HEK293T (cell line): ENCODE results near the gene VWA8.

Experiments
- CTCF ChIA-PET: fragments of 350-600 bp; formaldehyde crosslinking; extraction: SDS; loops from one replicate; lab custom pipeline; 2021; ENCODE audit warnings: antibody characterized with exemption, inconsistent platforms; lab: Yijun Ruan, JAX
- POLR2A ChIA-PET: fragments of 350-600 bp; formaldehyde crosslinking; extraction: SDS; loops from one replicate; lab custom pipeline; 2020; ENCODE audit warnings: antibody characterized with exemption, inconsistent platforms; lab: Yijun Ruan, JAX
- DNase-seq: peaks from one replicate; pipeline ENCODE4 v3.0.0; 2012; ENCODE audit warnings: mixed read lengths; ENCODE audit errors: extremely low spot score
- ARNT ChIP-seq: fragments of 450-650 bp; IDR thresholded peaks from 2 replicates; pipeline ENCODE4 v1.6.1; 2017; ENCODE audit warnings: mild to moderate bottlenecking
- BHLHE40 ChIP-seq: fragments of 450-650 bp; IDR thresholded peaks from 2 replicates; pipeline ENCODE4 v1.6.1; 2016; ENCODE audit warnings: mild to moderate bottlenecking, moderate library complexity, borderline replicate concordance
- CTBP1 ChIP-seq: fragments of 450-650 bp; IDR thresholded peaks from 2 replicates; pipeline ENCODE4 v1.6.1; 2016; ENCODE audit warnings: borderline replicate concordance
- ELF4 ChIP-seq: fragments of 450-650 bp; IDR thresholded peaks from 2 replicates; pipeline ENCODE4 v1.6.1; 2017; ENCODE audit warnings: antibody characterized with exemption
- FOXA1 ChIP-seq: fragments of 450-650 bp; IDR thresholded peaks from 2 replicates; pipeline ENCODE4 v1.6.1; 2016; ENCODE audit warnings: mild to moderate bottlenecking
- FOXK2 ChIP-seq: fragments of 450-650 bp; IDR thresholded peaks from 2 replicates; pipeline ENCODE4 v1.6.1; 2016; ENCODE audit warnings: mild to moderate bottlenecking
- FOXM1 ChIP-seq: fragments of 450-650 bp; IDR thresholded peaks from 2 replicates; pipeline ENCODE4 v1.6.1; 2017; ENCODE audit warnings: mild to moderate bottlenecking, borderline replicate concordance
- HDGF ChIP-seq: fragments of 450-650 bp; IDR thresholded peaks from 2 replicates; pipeline ENCODE4 v1.6.1; 2017; ENCODE audit warnings: antibody characterized with exemption, borderline replicate concordance
- L3MBTL2 ChIP-seq: fragments of 450-650 bp; conservative IDR thresholded peaks from 2 replicates; pipeline ENCODE4 v1.6.1; 2016; ENCODE audit warnings: mild to moderate bottlenecking
- LEF1 ChIP-seq: fragments of 450-650 bp; IDR thresholded peaks from 2 replicates; pipeline ENCODE4 v1.6.1; 2017; ENCODE audit warnings: mild to moderate bottlenecking, borderline replicate concordance
- NFRKB ChIP-seq: fragments of 450-650 bp; IDR thresholded peaks from 2 replicates; pipeline ENCODE4 v1.6.1; 2016; ENCODE audit warnings: mild to moderate bottlenecking, moderate library complexity
- SP1 ChIP-seq: fragments of 450-650 bp; IDR thresholded peaks from 2 replicates; pipeline ENCODE4 v1.6.1; 2017
- SUZ12 ChIP-seq: fragments of 450-650 bp; IDR thresholded peaks from 2 replicates; pipeline ENCODE4 v1.6.1; 2016; ENCODE audit warnings: mild to moderate bottlenecking
- TARDBP ChIP-seq: fragments of 450-650 bp; IDR thresholded peaks from 2 replicates; pipeline ENCODE4 v1.6.1; 2016
- ZNF384 ChIP-seq: fragments of 450-650 bp; IDR thresholded peaks from 2 replicates; pipeline ENCODE4 v1.6.1; 2016
- TF ChIP-seq, protein P1 (sequence below): fragments of 450-650 bp; IDR thresholded peaks from 2 replicates; pipeline ENCODE4 v1.6.1; 2016

VWA8 gene

DNA sequence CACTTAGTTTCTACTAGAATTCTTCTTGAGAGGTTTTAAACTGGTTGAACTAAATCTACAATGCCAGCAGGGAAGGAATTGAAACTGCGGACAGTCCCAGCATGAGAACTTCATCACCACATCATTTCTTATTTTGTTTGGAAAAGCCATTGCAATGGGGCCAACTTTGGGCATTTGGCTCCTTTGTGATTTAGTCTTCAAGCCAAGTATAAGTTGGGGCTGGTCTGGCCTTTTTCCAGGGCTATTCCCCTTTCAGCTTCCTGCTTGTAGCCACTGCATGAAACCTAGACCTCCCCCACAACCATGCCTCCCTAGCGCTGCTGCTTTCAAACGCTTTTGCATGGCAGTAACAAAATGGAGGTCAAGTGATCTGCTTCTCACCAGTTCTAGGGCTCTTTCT is 361.3 kb downstream of the VWA8 start:
- no peak for TF ChIP-seq SUZ12
- TF ChIP-seq TARDBP, result no peak
- no peak for TF ChIP-seq FOXA1
- TF ChIP-seq LEF1, result no peak
- TF ChIP-seq ELF4, result no peak
- TF ChIP-seq CTBP1, result no peak
- no peak for TF ChIP-seq HDGF
- TF ChIP-seq SP1, result no peak
- TF ChIP-seq, protein P1, sequence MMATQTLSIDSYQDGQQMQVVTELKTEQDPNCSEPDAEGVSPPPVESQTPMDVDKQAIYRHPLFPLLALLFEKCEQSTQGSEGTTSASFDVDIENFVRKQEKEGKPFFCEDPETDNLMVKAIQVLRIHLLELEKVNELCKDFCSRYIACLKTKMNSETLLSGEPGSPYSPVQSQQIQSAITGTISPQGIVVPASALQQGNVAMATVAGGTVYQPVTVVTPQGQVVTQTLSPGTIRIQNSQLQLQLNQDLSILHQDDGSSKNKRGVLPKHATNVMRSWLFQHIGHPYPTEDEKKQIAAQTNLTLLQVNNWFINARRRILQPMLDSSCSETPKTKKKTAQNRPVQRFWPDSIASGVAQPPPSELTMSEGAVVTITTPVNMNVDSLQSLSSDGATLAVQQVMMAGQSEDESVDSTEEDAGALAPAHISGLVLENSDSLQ, result no peak
- no peak for TF ChIP-seq FOXM1
- no peak for TF ChIP-seq L3MBTL2
- TF ChIP-seq BHLHE40, result no peak
- no peak for TF ChIP-seq NFRKB
- no peak for TF ChIP-seq ZNF384
- TF ChIP-seq ARNT, result no peak
- TF ChIP-seq FOXK2, result no peak
- CTCF ChIA-PET, result no interaction called here
- no peak for DNase-seq
- POLR2A ChIA-PET, result no interaction called here

DNA sequence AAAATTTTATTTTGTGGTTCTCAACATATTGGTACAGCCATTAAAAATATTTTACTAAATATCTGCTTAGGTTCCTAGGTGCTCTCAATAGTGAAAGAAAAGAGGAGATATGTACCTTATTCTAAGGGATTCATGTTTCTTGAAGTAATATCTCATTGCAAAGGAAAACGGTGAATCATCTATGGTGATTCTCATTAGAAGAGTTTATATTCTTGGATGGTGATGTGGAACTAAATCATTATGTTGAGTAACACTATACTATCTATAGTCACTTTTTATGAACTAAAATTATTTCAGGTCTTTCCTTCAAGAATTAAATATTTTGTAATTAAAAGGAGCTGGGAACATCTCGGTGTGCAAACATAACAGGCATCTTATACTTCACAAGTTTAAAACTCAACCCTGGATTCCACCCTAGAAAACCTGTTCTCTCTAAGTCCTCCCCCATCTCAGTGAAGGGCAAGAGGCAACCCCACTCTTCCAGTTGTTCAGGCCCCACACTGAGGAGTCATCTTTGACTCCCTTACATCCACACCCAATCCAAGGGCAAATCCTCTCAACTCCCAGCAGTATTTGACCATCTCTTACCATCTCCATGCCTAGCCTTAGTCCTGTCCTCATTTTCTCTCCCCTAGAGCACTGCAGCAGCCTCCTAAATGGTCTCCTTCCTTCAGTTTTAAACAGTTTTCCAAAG is 363.4 kb downstream of the VWA8 start:
- TF ChIP-seq NFRKB, result no peak
- no peak for TF ChIP-seq BHLHE40
- TF ChIP-seq ARNT, result no peak
- TF ChIP-seq HDGF, result no peak
- TF ChIP-seq L3MBTL2, result no peak
- TF ChIP-seq ZNF384, result no peak
- TF ChIP-seq, protein P1, result no peak
- no peak for TF ChIP-seq ELF4
- TF ChIP-seq FOXA1, result no peak
- TF ChIP-seq CTBP1, result no peak
- no peak for DNase-seq
- ChIA-PET CTCF (no interaction called here), POLR2A (no interaction called here)

DNA sequence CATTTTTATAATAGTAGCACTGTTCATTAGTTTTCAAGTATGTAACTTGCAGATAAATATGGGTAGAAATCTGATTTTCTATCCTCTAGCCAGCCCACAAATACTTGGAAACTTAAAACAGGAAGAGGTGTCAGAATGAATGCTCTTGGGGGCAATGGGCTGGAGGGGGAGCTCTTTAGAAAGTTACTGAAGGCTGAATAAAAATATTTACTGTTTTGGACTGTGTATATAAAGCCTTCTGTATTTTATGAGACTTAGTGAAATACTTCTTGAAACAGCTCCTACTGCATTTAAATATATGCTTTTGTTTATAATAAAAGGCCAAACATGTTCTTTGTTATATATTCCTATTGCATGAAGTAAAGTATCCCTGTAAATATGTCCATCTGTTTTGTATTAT is 364.7 kb downstream of the VWA8 start:
- no peak for DNase-seq
- ChIA-PET POLR2A (no interaction called here), CTCF (no interaction called here)

DNA sequence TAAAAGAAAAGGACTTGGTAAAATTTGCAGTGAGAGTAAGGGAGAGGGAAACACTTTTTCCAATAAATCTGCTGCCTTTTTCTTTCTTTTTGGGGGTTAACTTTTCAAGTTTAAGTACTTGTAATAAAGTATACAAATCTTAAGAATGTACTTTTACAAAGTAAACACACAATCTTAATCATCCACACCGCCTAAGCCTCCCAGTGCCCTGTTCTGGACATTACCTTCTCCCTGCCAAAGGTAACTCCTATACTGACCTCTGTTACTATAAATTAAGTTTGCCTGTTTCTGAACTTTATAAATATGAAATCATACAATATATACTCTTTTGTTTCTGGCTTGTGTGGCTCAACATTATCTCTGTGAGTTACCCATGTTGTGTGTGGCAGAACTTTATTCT is 365.6 kb downstream of the VWA8 start:
- no peak for DNase-seq
- TF ChIP-seq FOXK2, result no peak
- no peak for TF ChIP-seq BHLHE40
- TF ChIP-seq L3MBTL2, result no peak
- TF ChIP-seq ARNT, result no peak
- TF ChIP-seq TARDBP, result no peak
- no peak for TF ChIP-seq SP1
- TF ChIP-seq HDGF, result no peak
- TF ChIP-seq LEF1, result no peak
- TF ChIP-seq SUZ12, result no peak
- TF ChIP-seq NFRKB, result no peak
- TF ChIP-seq, protein P1, result no peak
- TF ChIP-seq FOXM1, result no peak
- TF ChIP-seq ELF4, result no peak
- no peak for TF ChIP-seq ZNF384
- TF ChIP-seq CTBP1, result no peak
- POLR2A ChIA-PET, result no interaction called here
- CTCF ChIA-PET, result no interaction called here

More for the DNA sequence above, 364.7 kb downstream of the VWA8 start:
- TF ChIP-seq L3MBTL2 (no peak), NFRKB (no peak), ELF4 (no peak), SUZ12 (no peak), SP1 (no peak), FOXK2 (no peak), FOXA1 (no peak), TARDBP (no peak), FOXM1 (no peak), HDGF (no peak), CTBP1 (no peak), BHLHE40 (no peak), LEF1 (no peak), ARNT (no peak), ZNF384 (no peak)
- TF ChIP-seq, protein P1, result no peak

DNA sequence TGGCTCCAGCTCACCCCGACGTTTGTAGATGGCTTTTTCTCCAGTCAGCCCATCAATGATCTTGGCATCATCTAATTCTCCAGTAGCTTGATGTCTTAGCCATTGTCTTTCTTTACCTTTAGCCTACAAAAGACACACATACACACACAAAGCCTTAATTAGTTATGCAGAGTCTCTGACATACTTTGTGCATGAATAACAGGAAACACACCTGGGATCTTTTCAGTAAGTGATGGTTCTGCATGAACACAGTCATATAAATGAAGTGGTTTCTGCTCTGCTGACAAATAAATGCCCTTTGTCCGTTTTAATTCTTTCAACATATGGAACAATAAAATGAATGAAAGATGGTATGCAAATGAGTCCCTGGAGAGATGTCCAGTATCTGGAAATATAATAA is 370.3 kb downstream of the VWA8 start:
- ChIA-PET CTCF (no interaction called here), POLR2A (no interaction called here)
- TF ChIP-seq ZNF384 (no peak), ARNT (no peak), NFRKB (no peak), FOXK2 (no peak), ELF4 (no peak), LEF1 (no peak), SP1 (no peak), FOXA1 (no peak), SUZ12 (no peak), FOXM1 (no peak), L3MBTL2 (no peak), HDGF (no peak), TARDBP (no peak), CTBP1 (no peak), BHLHE40 (no peak)
- TF ChIP-seq, protein P1, result no peak
- DNase-seq, result no peak
